HUES64 (cell line): ENCODE data around the gene GLT1D1.
A peak's percentile ranks its signal among the peaks of the same experiment; 100 is the strongest.

Experiments used
- H3K27ac ChIP-seq: 2 replicates; pipeline ENCODE4 v1.7.0; 2013; ENCODE audit warnings: low read depth, low read length, inconsistent platforms
- H3K27me3 ChIP-seq: 2 replicates; pipeline ENCODE4 v1.6.1; 2013; ENCODE audit warnings: mild to moderate bottlenecking, low read length; ENCODE audit not compliant: insufficient read depth
- H3K36me3 ChIP-seq: 2 replicates; pipeline ENCODE4 v1.6.1; 2013; ENCODE audit warnings: mild to moderate bottlenecking, low read length; ENCODE audit not compliant: insufficient read depth
- H3K4me1 ChIP-seq: 2 replicates; pipeline ENCODE4 v1.6.1; 2013; ENCODE audit warnings: mild to moderate bottlenecking, low read length, moderate library complexity; ENCODE audit not compliant: insufficient read depth
- H3K4me3 ChIP-seq: 2 replicates; pipeline ENCODE4 v1.5.1; 2013; ENCODE audit warnings: mild to moderate bottlenecking, low read length, moderate library complexity
- H3K9ac ChIP-seq: 2 replicates; pipeline ENCODE4 v1.6.1; 2013; ENCODE audit warnings: mild to moderate bottlenecking, low read depth, low read length
- H3K9me3 ChIP-seq: 2 replicates; pipeline ENCODE4 v1.6.1; 2013; ENCODE audit warnings: low read depth, low read length; ENCODE audit not compliant: insufficient read depth
- WGBS: fragments of 150-250, 120-280 bp; methylation state at CpG from one replicate; pipeline ENCODE4 v1.1.7; 2013; ENCODE audit warnings: missing lambda C conversion rate; 5-methylcytosine and 5-hydroxymethylcytosine counted together

Gene GLT1D1

GRCh38 chr12:128949086-128949485, 95.8 kb downstream of the GLT1D1 start:
- WGBS = 94% methylated on average over 4 of the region's 5 CpGs
- H3K9ac ChIP-seq = no peak overlapping the region

GRCh38 chr12:128951448-128951847, 98.2 kb downstream of the GLT1D1 start:
- H3K4me1 ChIP-seq = no peaks in the 10 kb centered on the region
- H3K9ac ChIP-seq = no peak overlapping the region
- no peaks in the 10 kb centered on the region for H3K27me3 ChIP-seq
- no peak overlapping the region for H3K27ac ChIP-seq
- no peaks in the 10 kb centered on the region for H3K9me3 ChIP-seq
- no peaks in the 10 kb centered on the region for H3K36me3 ChIP-seq
- H3K4me3 ChIP-seq = no peak overlapping the region
- 89% methylated on average over 13 of the region's 13 CpGs for WGBS

More at GRCh38 chr12:128949086-128949485, 95.8 kb downstream of the GLT1D1 start:
- Histone ChIP-seq H3K36me3 (no peaks in the 10 kb centered on the region), H3K4me3 (no peak overlapping the region), H3K9me3 (no peaks in the 10 kb centered on the region), H3K27ac (no peak overlapping the region), H3K4me1 (no peaks in the 10 kb centered on the region), H3K27me3 (no peaks in the 10 kb centered on the region)

DNA sequence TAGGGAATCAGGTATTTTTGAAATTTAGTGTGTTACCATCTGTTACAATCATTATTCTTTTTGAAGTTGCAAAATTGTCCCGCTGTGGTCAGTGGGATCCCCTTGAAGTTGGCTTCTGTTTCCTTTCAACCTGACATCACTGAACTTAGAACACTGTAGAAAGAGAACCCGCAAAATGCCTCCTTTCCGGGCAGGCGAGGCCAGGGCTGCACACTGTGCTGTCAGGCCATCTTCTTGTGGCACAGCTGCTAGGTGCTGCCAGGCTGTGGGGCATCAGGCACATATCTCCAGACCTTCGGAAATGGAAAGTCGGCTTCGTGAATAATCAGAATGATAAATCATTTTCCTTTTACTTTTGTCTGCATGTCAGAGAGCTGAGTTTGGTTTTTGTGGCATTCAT, 103.5 kb downstream of the GLT1D1 start:
- H3K9me3 ChIP-seq = no peaks in the 10 kb centered on the region
- WGBS = 98% methylated on average over 7 of the region's 7 CpGs
- H3K36me3 ChIP-seq = no peaks in the 10 kb centered on the region
- H3K9ac ChIP-seq = no peak overlapping the region
- no peak overlapping the region for H3K27ac ChIP-seq
- H3K4me3 ChIP-seq = no peak overlapping the region
- peaks cover 8% of the 10 kb centered on the region for H3K4me1 ChIP-seq
- H3K27me3 ChIP-seq = no peaks in the 10 kb centered on the region

- H3K4me1 ChIP-seq = peaks cover 8% of the 10 kb centered on the region
- H3K27ac ChIP-seq = no peak overlapping the region
- H3K9me3 ChIP-seq = peaks cover 2% of the 10 kb centered on the region; the same call in 1 of the 2 replicates
- H3K36me3 ChIP-seq = no peaks in the 10 kb centered on the region
- H3K27me3 ChIP-seq = no peaks in the 10 kb centered on the region
- no peak overlapping the region for H3K9ac ChIP-seq
- no peak overlapping the region for H3K4me3 ChIP-seq
- 86% methylated on average over 16 of the region's 16 CpGs for WGBS
Measured at GRCh38 chr12:128959901-128960300, 106.6 kb downstream of the GLT1D1 start.

DNA sequence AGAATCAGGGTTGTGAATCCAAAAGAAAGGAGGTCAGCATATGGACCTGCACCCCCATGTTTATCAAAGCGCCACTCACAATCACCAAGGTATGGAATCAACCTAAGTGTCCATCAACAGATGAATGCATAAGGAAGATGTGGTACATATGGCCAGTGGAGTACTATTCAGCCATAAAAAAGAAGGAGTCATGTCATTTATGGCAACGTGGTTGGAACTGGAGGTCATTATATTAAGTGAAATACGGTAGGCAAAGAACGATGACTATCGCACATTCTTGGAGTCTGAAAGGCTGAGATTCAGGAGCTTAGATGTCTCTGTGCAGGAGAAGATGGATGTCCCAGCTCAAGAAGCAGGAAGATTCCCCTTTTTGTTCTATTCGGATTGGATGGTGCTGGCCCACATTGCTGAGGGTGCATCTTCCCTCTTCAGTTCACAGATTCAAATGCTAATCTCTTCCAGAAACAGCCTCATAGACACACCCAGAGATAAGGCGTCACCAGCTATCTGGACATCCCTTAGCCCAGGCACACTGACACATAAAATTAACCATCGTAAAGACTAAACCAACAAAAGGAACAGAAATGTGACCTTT, 108.1 kb downstream of the GLT1D1 start:
- H3K9me3 ChIP-seq = peaks cover 5% of the 10 kb centered on the region; the same call in 1 of the 2 replicates
- H3K27me3 ChIP-seq = no peaks in the 10 kb centered on the region; the same call in 1 of the 2 replicates
- no peak overlapping the region for H3K4me3 ChIP-seq
- H3K9ac ChIP-seq = no peak overlapping the region
- H3K27ac ChIP-seq = no peak overlapping the region
- WGBS = 78% methylated on average over 8 of the region's 8 CpGs
- H3K4me1 ChIP-seq = peaks cover 8% of the 10 kb centered on the region
- no peaks in the 10 kb centered on the region for H3K36me3 ChIP-seq

- H3K27ac ChIP-seq = no peak overlapping the region
- H3K9me3 ChIP-seq = peaks cover 5% of the 10 kb centered on the region; the same call in 1 of the 2 replicates
- H3K4me3 ChIP-seq = no peak overlapping the region
- H3K4me1 ChIP-seq = peaks cover 8% of the 10 kb centered on the region
- H3K27me3 ChIP-seq = no peaks in the 10 kb centered on the region; the same call in 1 of the 2 replicates
- no peak overlapping the region for H3K9ac ChIP-seq
- WGBS = 75% methylated on average over 11 of the region's 11 CpGs
- H3K36me3 ChIP-seq = no peaks in the 10 kb centered on the region
Measured at GRCh38 chr12:128961957-128962356, 108.7 kb downstream of the GLT1D1 start.

DNA sequence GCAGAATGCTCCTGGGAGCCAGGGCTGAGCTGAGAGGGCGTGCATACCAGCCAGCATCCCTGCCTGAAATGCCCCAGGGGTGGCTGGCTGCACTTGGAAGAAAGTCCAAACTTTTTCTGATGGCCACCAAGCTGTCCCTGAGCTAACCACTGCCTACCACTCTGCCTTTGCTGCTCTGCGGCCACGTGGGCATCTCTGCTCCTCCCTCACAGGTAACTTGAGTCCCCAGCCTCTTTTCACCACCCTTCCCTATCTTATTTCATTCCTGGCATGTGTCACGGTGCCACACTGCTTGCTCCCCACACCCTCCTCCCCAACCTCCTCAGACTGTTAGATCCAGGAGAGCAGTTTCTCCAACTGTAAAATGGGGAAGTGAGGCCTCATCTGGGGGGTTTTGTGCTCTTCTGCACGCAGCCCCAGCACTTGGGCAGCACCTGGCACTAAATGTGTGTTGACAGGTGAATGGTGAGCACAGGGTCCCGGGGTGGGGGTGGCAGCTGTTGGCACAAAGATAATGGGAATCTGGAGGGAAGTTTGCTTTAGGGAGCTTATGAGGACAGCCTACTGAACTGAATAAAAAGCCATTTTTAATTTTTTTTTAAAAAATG, 113.0 kb downstream of the GLT1D1 start:
- H3K9me3 ChIP-seq = peaks cover 5% of the 10 kb centered on the region; the same call in 1 of the 2 replicates
- no peak overlapping the region for H3K9ac ChIP-seq
- peaks cover 16% of the 10 kb centered on the region for H3K27me3 ChIP-seq
- no peaks in the 10 kb centered on the region for H3K36me3 ChIP-seq
- 60% methylated on average over 6 of the region's 6 CpGs for WGBS
- H3K27ac ChIP-seq = no peak overlapping the region
- H3K4me1 ChIP-seq = peaks cover 13% of the 10 kb centered on the region; the same call in 1 of the 2 replicates
- H3K4me3 ChIP-seq = no peak overlapping the region

GRCh38 chr12:128968668-128969067, 115.4 kb downstream of the GLT1D1 start:
- WGBS = 55% methylated on average over 8 of the region's 8 CpGs
- Histone ChIP-seq H3K9me3 (peaks cover 5% of the 10 kb centered on the region; the same call in 1 of the 2 replicates), H3K4me1 (peaks cover 13% of the 10 kb centered on the region; the same call in 1 of the 2 replicates), H3K4me3 (no peak overlapping the region), H3K36me3 (no peaks in the 10 kb centered on the region), H3K27me3 (peaks cover 22% of the 10 kb centered on the region), H3K27ac (no peak overlapping the region), H3K9ac (no peak overlapping the region)

DNA sequence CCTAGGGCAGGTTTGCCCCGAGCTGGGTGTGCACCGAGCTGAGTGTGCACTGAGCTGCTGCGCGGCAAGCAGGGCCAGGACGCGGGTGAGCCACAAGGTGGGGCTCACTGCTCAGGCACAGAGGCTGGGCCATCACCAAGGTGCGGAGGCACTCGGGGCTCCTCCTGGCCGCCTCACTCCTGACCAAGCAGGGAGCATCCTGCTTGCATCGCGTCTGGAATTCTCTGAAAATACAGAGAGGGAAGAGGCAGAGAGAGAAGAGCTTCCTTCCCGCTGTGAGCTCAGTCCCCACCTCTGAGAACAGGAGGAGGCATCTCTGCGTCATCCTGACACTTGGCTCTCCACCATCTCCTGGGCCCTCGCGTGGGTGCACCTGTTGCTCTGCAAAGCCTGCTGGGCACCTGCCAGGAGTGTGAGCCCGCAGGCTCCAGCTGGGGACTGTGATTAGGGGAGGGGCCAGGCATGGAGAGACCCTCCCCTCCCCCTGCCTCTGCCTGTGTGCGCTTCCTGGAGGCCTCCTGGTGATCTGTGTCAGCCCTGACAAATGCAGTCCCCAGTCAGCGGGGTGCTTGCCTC, 116.3 kb downstream of the GLT1D1 start:
- Histone ChIP-seq H3K27me3 (peaks cover 22% of the 10 kb centered on the region), H3K9me3 (peaks cover 5% of the 10 kb centered on the region; the same call in 1 of the 2 replicates), H3K4me3 (peak overlapping the region; percentile 44), H3K27ac (no peak overlapping the region; the same call in 1 of the 2 replicates), H3K9ac (no peak overlapping the region), H3K4me1 (peaks cover 16% of the 10 kb centered on the region), H3K36me3 (no peaks in the 10 kb centered on the region)
- WGBS = 1% methylated on average over 18 of the region's 18 CpGs

GRCh38 chr12:128970110-128970509, 116.8 kb downstream of the GLT1D1 start:
- Histone ChIP-seq H3K4me1 (peaks cover 16% of the 10 kb centered on the region), H3K27ac (no peak overlapping the region), H3K9ac (no peak overlapping the region), H3K27me3 (peaks cover 22% of the 10 kb centered on the region), H3K9me3 (0 out of 2 replicates have a peak, but pooled peaks cover under 1% of the 10 kb centered on the region), H3K4me3 (peak overlapping the region; percentile 44), H3K36me3 (no peaks in the 10 kb centered on the region)
- 6% methylated on average over 13 of the region's 13 CpGs for WGBS

DNA sequence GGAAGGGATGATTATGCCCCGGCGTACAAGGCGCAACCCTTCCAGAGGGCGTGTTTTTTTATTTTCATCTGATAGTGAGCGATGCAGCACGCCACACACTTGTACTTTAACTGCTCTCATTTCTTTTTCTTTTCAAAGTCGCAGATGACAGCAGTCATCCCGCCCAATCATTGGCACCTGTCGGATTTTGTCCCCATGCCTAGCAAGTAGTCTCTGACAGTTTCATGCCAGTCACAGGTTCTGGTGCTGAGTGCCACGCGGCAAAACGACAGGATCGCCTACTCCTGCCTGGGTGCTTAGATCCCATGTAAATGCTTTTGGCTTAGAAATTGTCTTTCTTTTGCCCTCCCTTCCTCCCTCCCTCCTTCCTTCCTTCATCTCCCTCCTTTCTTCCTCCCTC, 117.7 kb downstream of the GLT1D1 start:
- no peak overlapping the region for H3K27ac ChIP-seq
- H3K4me1 ChIP-seq = peaks cover 16% of the 10 kb centered on the region
- H3K9me3 ChIP-seq = no peaks in the 10 kb centered on the region
- no peaks in the 10 kb centered on the region for H3K36me3 ChIP-seq
- WGBS = 53% methylated on average over 13 of the region's 13 CpGs
- H3K9ac ChIP-seq = no peak overlapping the region
- H3K4me3 ChIP-seq = no peak overlapping the region
- peaks cover 22% of the 10 kb centered on the region for H3K27me3 ChIP-seq
